K562 (cell line): ENCODE data around the gene CCND3. TPM values are rescaled to one million over a fixed set of nuclear protein-coding genes. Genes with fewer than 3 reads are reported as not detected.
A peak's percentile ranks its signal among the peaks of the same experiment; 100 is the strongest.

ENCODE experiments used
- ATAC-seq: fragments of 200-7000 bp; cut with Tn5 transposase; 3 replicates; pipeline ENCODE4 v1.9.1; 2020; ENCODE audit warnings: moderate library complexity
- BruUV-seq: library from RNA; stranded (reverse); fragments of 400-500 nt; replicated peaks from 2 replicates; lab custom pipeline; 2021; lab: Mats Ljungman, UMichigan
- CTCF ChIA-PET: fragments of 300-600 bp; formaldehyde crosslinking; extraction: SDS; loops from one replicate; lab custom pipeline; 2021; ENCODE audit warnings: low intra/inter-chr PET ratio; lab: Yijun Ruan, JAX
- POLR2A ChIA-PET: fragments of 300-600, 350-650 bp; sonication (Branson Sonifier 250); formaldehyde crosslinking; extraction: SDS; loops from one replicate; lab custom pipeline; 2021; ENCODE audit warnings: antibody characterized with exemption, inconsistent platforms; lab: Yijun Ruan, JAX
- DNase-seq, 4 experiments: peaks; one replicate each; pipeline versions ENCODE4 v3.0.0 to v3.0.0-alpha.2; 2011 to 2018; ENCODE audit warnings: low spot score in 3 of 4, mixed read lengths in 3 of 4; ENCODE audit errors: extremely low read depth in 1 of 4
- FAIRE-seq: peaks from 2 replicates; lab custom pipeline; 2011; peaks lifted over from hg19 to GRCh38; lab: Jason Lieb, UNC
- H2AFZ ChIP-seq: 2 replicates; pipeline ENCODE4 v1.6.0; 2011; ENCODE audit warnings: low read depth, low read length, control low read depth, inconsistent platforms
- H3K27ac ChIP-seq: fragments of 200-600 bp; 3 replicates; pipeline ENCODE4 v1.8.0; 2011; ENCODE audit warnings: low read depth, mild to moderate bottlenecking, control low read depth, inconsistent platforms, low read length, moderate library complexity, mixed read lengths; ENCODE audit errors: extremely low read depth
- H3K27me3 ChIP-seq, 2 experiments: fragments of 300-600 bp in 1 of 2; 2 replicates in 1 of 2; 3 replicates in 1 of 2; pipeline versions ENCODE4 v1.6.0 to v1.8.0; 2011; ENCODE audit warnings: inconsistent platforms in 2 of 2, low read length in 2 of 2, mild to moderate bottlenecking in 1 of 2, mixed read lengths in 1 of 2, moderate library complexity in 1 of 2; ENCODE audit not compliant: control insufficient read depth in 2 of 2, insufficient read depth in 2 of 2
- H3K36me3 ChIP-seq: fragments of 300-600 bp; 3 replicates; pipeline ENCODE4 v1.8.0; 2011; ENCODE audit warnings: mild to moderate bottlenecking, low read length, inconsistent platforms; ENCODE audit not compliant: control insufficient read depth, insufficient read depth
- H3K4me1 ChIP-seq, 2 experiments: fragments of 200-600 bp in 1 of 2; replicated peaks in 1 of 2; 2 replicates in 1 of 2; 3 replicates in 1 of 2; pipeline versions ENCODE4 v1.5.1 to v1.8.0; 2011; ENCODE audit warnings: inconsistent platforms in 2 of 2, low read length in 2 of 2, mild to moderate bottlenecking in 1 of 2, mixed read lengths in 1 of 2, moderate library complexity in 1 of 2; ENCODE audit not compliant: control insufficient read depth in 2 of 2, insufficient read depth in 2 of 2
- H3K4me2 ChIP-seq: 2 replicates; pipeline ENCODE4 v1.6.1; 2011; ENCODE audit warnings: low read length, control low read depth, inconsistent platforms, mixed read lengths; ENCODE audit not compliant: insufficient read depth
- H3K4me3 ChIP-seq: fragments of 200-600 bp; sonication (generic), shearing (Covaris generic); 2 replicates; pipeline ENCODE4 v1.5.1; 2016; ENCODE audit warnings: control low read depth, inconsistent platforms
- H3K79me2 ChIP-seq: fragments of 200-600 bp; 3 replicates; pipeline ENCODE4 v1.8.0; 2011; ENCODE audit warnings: low read length, inconsistent platforms; ENCODE audit not compliant: control insufficient read depth, insufficient read depth
- H3K9ac ChIP-seq, 2 experiments: 2 replicates each; pipeline versions ENCODE4 v1.6.0 to v1.6.1; 2011; ENCODE audit warnings: low read depth in 2 of 2, low read length in 2 of 2, control low read depth in 1 of 2, inconsistent platforms in 1 of 2, mild to moderate bottlenecking in 1 of 2, mixed read lengths in 1 of 2; ENCODE audit not compliant: insufficient read depth in 1 of 2
- H3K9me1 ChIP-seq: one replicate; pipeline ENCODE4 v1.6.0; 2011; ENCODE audit warnings: inconsistent platforms, mild to moderate bottlenecking, low read length, moderate library complexity; ENCODE audit not compliant: control insufficient read depth, insufficient read depth
- H3K9me3 ChIP-seq: replicated peaks from 2 replicates; pipeline ENCODE4 v1.5.1; 2011; ENCODE audit warnings: low read depth, low read length, inconsistent platforms; ENCODE audit not compliant: control insufficient read depth, insufficient read depth
- H4K20me1 ChIP-seq: replicated peaks from 2 replicates; pipeline ENCODE4 v1.6.1; 2011; ENCODE audit warnings: low read length, inconsistent platforms, mixed read lengths; ENCODE audit not compliant: control insufficient read depth, insufficient read depth
- CREB5 ChIP-seq: fragments of 250-450 bp; sonication (Bioruptor Pico); IDR thresholded peaks from 2 replicates; pipeline ENCODE4 v1.5.0; 2020; ENCODE audit warnings: mild to moderate bottlenecking
- GTF2A2 ChIP-seq: IDR thresholded peaks from 2 replicates; pipeline ENCODE4 v1.6.1; 2016; ENCODE audit warnings: mild to moderate bottlenecking, missing genetic modification characterization, missing compliant biosample characterization
- POLR2A ChIP-seq: fragments of 450-650 bp; conservative IDR thresholded peaks from 2 replicates; pipeline ENCODE4 v1.6.1; 2016
- POLR2G ChIP-seq: fragments of 200-400 bp; formaldehyde crosslinking; IDR thresholded peaks from 2 replicates; pipeline ENCODE4 v1.6.1; 2017; ENCODE audit warnings: low read depth, mild to moderate bottlenecking, antibody characterized with exemption, low read length, moderate library complexity
- RBBP5 ChIP-seq: fragments of 200-600 bp; sonication (generic); IDR thresholded peaks from 2 replicates; pipeline ENCODE4 v1.6.1; 2012; ENCODE audit warnings: borderline replicate concordance, mild to moderate bottlenecking, low read length, control low read depth, inconsistent platforms; ENCODE audit not compliant: insufficient read depth, poor library complexity, severe bottlenecking
- RBFOX2 ChIP-seq: fragments of 200-400 bp; formaldehyde crosslinking; IDR thresholded peaks from 2 replicates; pipeline ENCODE4 v1.6.1; 2017; ENCODE audit warnings: low read depth, mild to moderate bottlenecking, low read length, moderate library complexity
- ZNF431 ChIP-seq: sonication (generic); formaldehyde crosslinking; IDR thresholded peaks from 2 replicates; pipeline ENCODE4 v1.8.0; 2022; ENCODE audit warnings: mild to moderate bottlenecking, missing genetic modification reagents
- WGBS: fragments of 100-300 bp; shearing (Covaris generic); methylation state at CpG from one replicate; pipeline ENCODE4 v1.1.6; 2016; ENCODE audit warnings: low coverage, mixed read lengths; ENCODE audit not compliant: insufficient coverage; ENCODE audit errors: missing lambda C conversion rate; 5-methylcytosine and 5-hydroxymethylcytosine counted together
- in situ Hi-C: fragments of 300-500 bp; cut with MboI; formaldehyde crosslinking; loops from 4 replicates; pipeline ENCODE4 v1.15.0; 2018; ENCODE audit warnings: inconsistent platforms, mixed read lengths
- intact Hi-C: fragments of 100-400 bp; cut with micrococcal nuclease; formaldehyde crosslinking; loops from 2 replicates; pipeline ENCODE4 v1.14.2; 2022
- polyA plus RNA-seq, 8 experiments: library from polyadenylated mRNA; depleted of rRNA in 4 of 8; stranded (reverse) in 5 of 8; unstranded in 3 of 8; fragments of >200 nt; fragmentation: Nextera tagmentation in 2 of 8; fragmentation: Illumina TruSeq in 1 of 8; extraction: Ambion mirVana in 2 of 8; extraction: Trizol in 1 of 8; gene quantifications; 2 replicates each; pipeline versions ENCODE4 v1.2.1 to v1.2.3, GENCODE V29; 2011 to 2014; ENCODE audit warnings: inconsistent platforms in 1 of 8, missing spikeins in 1 of 8
- total RNA-seq, 7 experiments: library from RNA; depleted of rRNA in 6 of 7; stranded (reverse); fragments of >200 nt in 6 of 7; fragmentation: Illumina TruSeq in 2 of 7; extraction: Trizol in 2 of 7; gene quantifications; 2 replicates each; pipeline versions ENCODE4 v1.2.1 to v1.2.3, GENCODE V29; 2011 to 2021; ENCODE audit warnings: low replicate concordance in 1 of 7

CCND3 gene
- total and polyA plus RNA-seq, 9 of the 15 experiments (the other 6 are each of a cell fraction or from before 2014, with no cell fraction given) = 21.5 to 204 (median 97.4) TPM

GRCh38 chr6:41935685-41936072, 5.9 kb downstream of the CCND3 start:
- WGBS = 64% methylated on average over 8 of the region's 8 CpGs

More at GRCh38 chr6:41935685-41936072, 5.9 kb downstream of the CCND3 start:
- DNase-seq = peak in 2 of 4 experiments; percentile 40 to 44
- Histone ChIP-seq H3K4me2 (no peak overlapping the region), H3K36me3 (peaks cover 93% of the 10 kb centered on the region), H3K9ac (peak overlapping the region in 1 of 2 experiments; percentile 72; a peak in 2 of 4 replicates), H3K27ac (peak overlapping the region; percentile 12; the same call in 1 of the 3 replicates), H3K9me3 (no peaks in the 10 kb centered on the region), H3K27me3 (no peaks in the 10 kb centered on the region), H3K4me1 (peaks cover 53 to 54% of the 10 kb centered on the region in 2 experiments), H2AFZ (no peak overlapping the region), H3K79me2 (peaks cover 66% of the 10 kb centered on the region), H3K9me1 (no peaks in the 10 kb centered on the region), H4K20me1 (peaks cover 18% of the 10 kb centered on the region), H3K4me3 (no peak overlapping the region)
- intact Hi-C loops (loop anchor here (1.0 to 10.0 kb wide), 8 partner anchors 14 to 282 kb away; partner anchors contain the start of genes BYSL, GUCA1B, MED20 and MRPS10), in situ Hi-C loops (loop anchor here (5.0 kb wide), 1 partner anchor 107 kb away; no protein-coding TSS in a partner anchor)
- ATAC-seq = peak; percentile 0; the same call in 1 of the 3 replicates
- CTCF ChIA-PET = interaction anchor here (0.8 to 3.2 kb wide), 3 partner anchors 89 to 135 kb away, joined by 4 to 33 read pairs (median 5); no protein-coding TSS in a partner anchor
- TF ChIP-seq POLR2A (peak; percentile 5; the same call in 1 of the 2 replicates), RBBP5 (no peak), CREB5 (CRISPR knock-in tag) (no peak), RBFOX2 (peak; percentile 76), GTF2A2 (no peak), ZNF431 (no peak), POLR2G (peak; percentile 78)
- BruUV-seq = no TSS peak
- POLR2A ChIA-PET = interaction anchor here (0.7 to 13.7 kb wide), 11 partner anchors 10 to 155 kb away, joined by 3 to 166 read pairs (median 4); partner anchors contain the start of genes BYSL, MED20, PRICKLE4 and USP49
- no peak for FAIRE-seq
